ENCODE results near the gene LINGO3. TPM values are rescaled to one million over a fixed set of nuclear protein-coding genes. Genes with fewer than 3 reads are reported as not detected.

The LINGO3 gene
- total RNA-seq, 1 donor: not detected

DNA sequence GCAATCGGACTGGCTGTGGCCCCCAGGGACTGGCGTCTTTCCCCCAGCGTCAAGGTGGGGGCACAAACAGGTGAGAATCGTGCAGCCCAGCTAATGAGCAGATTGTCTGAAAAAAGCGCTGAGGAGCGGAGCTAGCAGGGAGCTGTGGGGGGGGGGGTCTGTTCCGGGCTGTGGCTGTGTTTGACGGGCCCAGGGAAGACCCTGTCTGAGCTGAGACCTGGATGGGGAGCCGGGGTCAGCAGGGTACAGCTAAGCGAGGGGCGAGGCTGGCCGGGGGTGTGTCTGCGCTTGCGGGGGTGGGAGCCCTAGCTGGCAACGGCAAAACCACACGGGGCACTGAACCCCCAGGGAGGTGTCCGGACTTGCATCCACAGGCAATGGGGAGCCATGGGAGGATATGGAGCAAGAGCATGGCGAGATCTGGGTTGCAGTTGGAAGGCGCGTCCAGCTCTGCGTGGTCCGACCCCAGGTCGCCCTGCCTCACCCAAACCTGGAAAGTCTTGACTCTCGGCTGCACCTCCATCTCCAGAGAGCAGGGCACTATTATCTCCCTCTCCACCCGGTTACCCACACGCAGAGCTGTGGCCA, 4.6 kb downstream of the LINGO3 start:
- no peaks in the 10 kb centered on the region for H3K4me1 ChIP-seq (ENCODE audit: insufficient read depth, low read length)
- TF ChIP-seq, protein P1, sequence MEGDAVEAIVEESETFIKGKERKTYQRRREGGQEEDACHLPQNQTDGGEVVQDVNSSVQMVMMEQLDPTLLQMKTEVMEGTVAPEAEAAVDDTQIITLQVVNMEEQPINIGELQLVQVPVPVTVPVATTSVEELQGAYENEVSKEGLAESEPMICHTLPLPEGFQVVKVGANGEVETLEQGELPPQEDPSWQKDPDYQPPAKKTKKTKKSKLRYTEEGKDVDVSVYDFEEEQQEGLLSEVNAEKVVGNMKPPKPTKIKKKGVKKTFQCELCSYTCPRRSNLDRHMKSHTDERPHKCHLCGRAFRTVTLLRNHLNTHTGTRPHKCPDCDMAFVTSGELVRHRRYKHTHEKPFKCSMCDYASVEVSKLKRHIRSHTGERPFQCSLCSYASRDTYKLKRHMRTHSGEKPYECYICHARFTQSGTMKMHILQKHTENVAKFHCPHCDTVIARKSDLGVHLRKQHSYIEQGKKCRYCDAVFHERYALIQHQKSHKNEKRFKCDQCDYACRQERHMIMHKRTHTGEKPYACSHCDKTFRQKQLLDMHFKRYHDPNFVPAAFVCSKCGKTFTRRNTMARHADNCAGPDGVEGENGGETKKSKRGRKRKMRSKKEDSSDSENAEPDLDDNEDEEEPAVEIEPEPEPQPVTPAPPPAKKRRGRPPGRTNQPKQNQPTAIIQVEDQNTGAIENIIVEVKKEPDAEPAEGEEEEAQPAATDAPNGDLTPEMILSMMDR (IDR thresholded peaks at IDR 0.05; ENCODE audit: extremely low read depth, low read depth, low read length): no peak
- H3K4me2 ChIP-seq (ENCODE audit: insufficient read depth, low read length): no peak overlapping the region
- H3K79me2 ChIP-seq (ENCODE audit: insufficient read depth, low read length): no peaks in the 10 kb centered on the region
- no peaks in the 10 kb centered on the region for H3K9me3 ChIP-seq (ENCODE audit: low read depth, low read length)
- H3K36me3 ChIP-seq (ENCODE audit: insufficient read depth, low read length): no peaks in the 10 kb centered on the region
- DNase-seq (ENCODE audit: insufficient read length, low spot score, missing footprints): peak; percentile 76
- no peak overlapping the region for H2AFZ ChIP-seq (ENCODE audit: low read length)
- peaks cover 14% of the 10 kb centered on the region for H4K20me1 ChIP-seq (ENCODE audit: insufficient read depth, low read length)
- peaks cover 39% of the 10 kb centered on the region for H3K27me3 ChIP-seq (ENCODE audit: insufficient read depth, low read length)
- no peak overlapping the region for H3K27ac ChIP-seq (ENCODE audit: low read depth, low read length)
- H3K4me3 ChIP-seq (ENCODE audit: insufficient read depth, low read length): no peak overlapping the region

DNA sequence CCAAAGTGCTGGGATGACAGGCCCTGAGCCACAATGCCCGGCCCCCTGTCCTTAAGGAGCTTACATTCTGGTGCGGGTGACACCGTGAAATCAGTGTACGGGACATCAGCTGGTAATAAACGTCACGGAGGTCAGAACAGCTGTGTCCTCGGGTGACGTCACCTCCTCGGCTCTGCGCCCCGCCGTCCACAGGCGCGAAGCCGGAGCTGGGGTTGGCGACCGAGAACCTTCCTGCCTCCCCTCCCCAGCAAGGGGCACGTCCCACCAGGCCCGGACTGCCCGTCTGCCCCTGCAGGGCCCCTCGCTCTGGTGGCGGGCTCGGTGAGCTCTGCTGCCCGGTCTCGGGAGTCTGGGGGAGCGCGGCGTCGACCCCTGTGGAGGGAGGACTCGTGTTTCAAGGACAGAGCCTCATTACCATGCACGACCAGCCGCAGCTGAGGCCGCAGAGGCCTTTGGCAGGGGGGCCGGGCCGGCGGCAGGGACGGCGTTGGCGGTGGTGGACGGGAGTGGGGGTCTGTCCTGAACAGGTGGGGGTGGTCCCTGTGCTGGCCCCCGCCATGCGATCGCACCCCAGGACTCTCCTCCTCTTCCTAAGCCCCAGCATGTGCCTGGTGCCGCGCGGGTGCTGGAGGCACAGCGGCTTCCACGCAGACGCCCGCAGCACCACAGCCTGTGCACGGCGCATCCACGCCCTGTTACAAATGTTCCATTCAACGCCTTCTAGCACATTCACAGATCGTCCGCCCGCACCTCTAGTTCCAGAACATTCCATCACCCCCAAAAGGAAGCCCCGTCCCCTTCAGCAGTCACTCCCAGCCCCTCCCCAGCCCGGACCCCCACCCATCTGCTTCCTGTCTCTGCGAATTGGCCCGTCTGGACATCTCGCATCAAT, 5.4 kb downstream of the LINGO3 start:
- H3K4me2 ChIP-seq (ENCODE audit: insufficient read depth, low read length): peak overlapping the region; percentile 33
- DNase-seq (ENCODE audit: insufficient read length, low spot score, missing footprints): peak; percentile 95

GRCh38 chr19:2300533-2300932, 7.4 kb downstream of the LINGO3 start:
- peak; percentile 45 for DNase-seq (ENCODE audit: insufficient read length, low spot score, missing footprints)

More for the DNA sequence above, 5.4 kb downstream of the LINGO3 start:
- Histone ChIP-seq H4K20me1 (ENCODE audit: insufficient read depth, low read length) (peaks cover 14% of the 10 kb centered on the region), H3K4me1 (ENCODE audit: insufficient read depth, low read length) (no peaks in the 10 kb centered on the region), H3K9me3 (ENCODE audit: low read depth, low read length) (no peaks in the 10 kb centered on the region), H3K27ac (ENCODE audit: low read depth, low read length) (no peak overlapping the region), H3K27me3 (ENCODE audit: insufficient read depth, low read length) (peaks cover 34% of the 10 kb centered on the region), H3K79me2 (ENCODE audit: insufficient read depth, low read length) (no peaks in the 10 kb centered on the region), H3K36me3 (ENCODE audit: insufficient read depth, low read length) (no peaks in the 10 kb centered on the region), H3K4me3 (ENCODE audit: insufficient read depth, low read length) (no peak overlapping the region), H2AFZ (ENCODE audit: low read length) (no peak overlapping the region)
- TF ChIP-seq, protein P1 (IDR thresholded peaks at IDR 0.05; ENCODE audit: extremely low read depth, low read depth, low read length): no peak

More at GRCh38 chr19:2300533-2300932, 7.4 kb downstream of the LINGO3 start:
- H3K9me3 ChIP-seq (ENCODE audit: low read depth, low read length): no peaks in the 10 kb centered on the region
- no peaks in the 10 kb centered on the region for H3K36me3 ChIP-seq (ENCODE audit: insufficient read depth, low read length)
- H3K27ac ChIP-seq (ENCODE audit: low read depth, low read length): no peak overlapping the region
- no peak overlapping the region for H2AFZ ChIP-seq (ENCODE audit: low read length)
- H3K27me3 ChIP-seq (ENCODE audit: insufficient read depth, low read length): peaks cover 18% of the 10 kb centered on the region
- H3K4me3 ChIP-seq (ENCODE audit: insufficient read depth, low read length): no peak overlapping the region
- no peaks in the 10 kb centered on the region for H3K4me1 ChIP-seq (ENCODE audit: insufficient read depth, low read length)
- peaks cover 11% of the 10 kb centered on the region for H4K20me1 ChIP-seq (ENCODE audit: insufficient read depth, low read length)
- no peak overlapping the region for H3K4me2 ChIP-seq (ENCODE audit: insufficient read depth, low read length)
- TF ChIP-seq, protein P1 (IDR thresholded peaks at IDR 0.05; ENCODE audit: extremely low read depth, low read depth, low read length): no peak
- no peaks in the 10 kb centered on the region for H3K79me2 ChIP-seq (ENCODE audit: insufficient read depth, low read length)

Data from osteoblast (primary cell).